HCT116 (cell line): ENCODE data around the gene ABHD4. TPM values are rescaled to one million over a fixed set of nuclear protein-coding genes. Genes with fewer than 3 reads are reported as not detected.

ENCODE experiments used
- ATAC-seq: fragments of 200-7000 bp; cut with Tn5 transposase; 2 replicates; pipeline ENCODE4 v1.9.1; 2020; ENCODE audit warnings: mild to moderate bottlenecking, moderate library complexity
- BruUV-seq: library from RNA; stranded (reverse); fragments of 400-500 nt; replicated peaks from 2 replicates; lab custom pipeline; 2021; lab: Mats Ljungman, UMichigan
- CTCF ChIA-PET: fragments of 300-600 bp; sonication (Branson Sonifier 250); formaldehyde crosslinking; loops from one replicate; lab custom pipeline; 2021; ENCODE audit warnings: antibody characterized with exemption; lab: Charles Lee
- POLR2A ChIA-PET: fragments of 300-600, 350-600 bp; sonication (Branson Sonifier 250); formaldehyde crosslinking; loops from one replicate; lab custom pipeline; 2021; ENCODE audit warnings: antibody characterized with exemption; lab: Charles Lee
- RAD21 ChIA-PET, 2 experiments: fragments of 300-600 bp; sonication (Branson Sonifier 250); formaldehyde crosslinking; loops; one replicate each; lab custom pipeline; 2023; ENCODE audit warnings: low total read pairs in 2 of 2; ENCODE audit not compliant: uncharacterized antibody in 2 of 2, unreplicated experiment in 2 of 2, low non-redundant PET in 1 of 2; lab: Charles Lee
- DNase-seq: peaks from one replicate; pipeline ENCODE4 v3.0.0-alpha.2; 2010; ENCODE audit warnings: low read depth, low spot score
- H2AFZ ChIP-seq: fragments of 200-600 bp; shearing (Covaris generic), sonication (generic); 2 replicates; pipeline ENCODE4 v1.6.1; 2017; ENCODE audit warnings: low read depth, mixed run types, mixed read lengths, antibody characterized with exemption, low read length; ENCODE audit not compliant: poor library complexity, severe bottlenecking
- H3K27ac ChIP-seq: 2 replicates; pipeline ENCODE4 v1.5.1; 2012; ENCODE audit warnings: low read depth, low read length
- H3K27me3 ChIP-seq: fragments of 200-600 bp; sonication (generic); 2 replicates; pipeline ENCODE4 v1.6.1; 2016; ENCODE audit warnings: mixed run types, low read length, mixed read lengths; ENCODE audit not compliant: insufficient read depth
- H3K36me3 ChIP-seq, 2 experiments: fragments of 200-500 bp in 1 of 2; fragments of 200-600 bp in 1 of 2; sonication (Bioruptor generic) in 1 of 2; sonication (generic) in 1 of 2; 2 replicates each; pipeline versions ENCODE4 v1.5.1 to v1.6.1; 2014 to 2016; ENCODE audit warnings: low read length in 2 of 2, inconsistent platforms in 1 of 2, mixed read lengths in 1 of 2, mixed run types in 1 of 2; ENCODE audit not compliant: insufficient read depth in 2 of 2, control insufficient read depth in 1 of 2
- H3K4me1 ChIP-seq, 2 experiments: fragments of 200-600 bp in 1 of 2; sonication (generic) in 1 of 2; 2 replicates each; pipeline versions ENCODE4 v1.5.1 to v1.6.1; 2012 to 2017; ENCODE audit warnings: low read length in 2 of 2, inconsistent platforms in 1 of 2, mild to moderate bottlenecking in 1 of 2, mixed read lengths in 1 of 2, mixed run types in 1 of 2, moderate library complexity in 1 of 2; ENCODE audit not compliant: insufficient read depth in 2 of 2, control insufficient read depth in 1 of 2
- H3K4me2 ChIP-seq: fragments of 200-600 bp; sonication (generic); 2 replicates; pipeline ENCODE4 v1.6.1; 2017; ENCODE audit warnings: mixed run types, low read length, mixed read lengths
- H3K4me3 ChIP-seq, 2 experiments: fragments of 200-600 bp in 1 of 2; sonication (generic) in 1 of 2; replicated peaks in 1 of 2; 2 replicates each; pipeline ENCODE4 v1.5.1; 2011 to 2016; ENCODE audit warnings: low read length in 2 of 2, control low read depth in 1 of 2, low read depth in 1 of 2, mild to moderate bottlenecking in 1 of 2, mixed read lengths in 1 of 2, mixed run types in 1 of 2
- H3K79me2 ChIP-seq: fragments of 200-600 bp; sonication (generic); 2 replicates; pipeline ENCODE4 v1.6.1; 2017; ENCODE audit warnings: mild to moderate bottlenecking, mixed run types, low read length, moderate library complexity, mixed read lengths; ENCODE audit not compliant: insufficient read depth
- H3K9ac ChIP-seq: fragments of 200-600 bp; sonication (generic); 2 replicates; pipeline ENCODE4 v1.6.1; 2016; ENCODE audit warnings: low read length, mixed read lengths
- H3K9me2 ChIP-seq: fragments of 200-600 bp; sonication (generic), shearing (Covaris generic); 2 replicates; pipeline ENCODE4 v1.6.1; 2017; ENCODE audit warnings: mixed run types, mild to moderate bottlenecking, moderate library complexity; ENCODE audit not compliant: insufficient read depth
- H3K9me3 ChIP-seq, 2 experiments: fragments of 200-500 bp in 1 of 2; fragments of 200-600 bp in 1 of 2; sonication (Bioruptor generic) in 1 of 2; sonication (generic) in 1 of 2; 2 replicates each; pipeline ENCODE4 v1.6.1; 2014 to 2017; ENCODE audit warnings: low read length in 2 of 2, mixed read lengths in 2 of 2, inconsistent platforms in 1 of 2, low read depth in 1 of 2, mild to moderate bottlenecking in 1 of 2, mixed run types in 1 of 2, moderate library complexity in 1 of 2; ENCODE audit not compliant: control insufficient read depth in 1 of 2, insufficient read depth in 1 of 2
- H4K20me1 ChIP-seq: fragments of 200-600 bp; sonication (generic), shearing (Covaris generic); 2 replicates; pipeline ENCODE4 v1.6.1; 2017; ENCODE audit warnings: mixed run types, mild to moderate bottlenecking, moderate library complexity; ENCODE audit not compliant: insufficient read depth
- EZH2phosphoT487 ChIP-seq: fragments of 200-600 bp; IDR thresholded peaks from 2 replicates; pipeline ENCODE4 v1.6.1; 2018; ENCODE audit warnings: antibody characterized with exemption, borderline replicate concordance
- FOSL1 ChIP-seq: IDR thresholded peaks from 2 replicates; pipeline ENCODE4 v1.6.1; 2012; ENCODE audit warnings: low read depth
- JUND ChIP-seq: IDR thresholded peaks from 2 replicates; pipeline ENCODE4 v1.6.1; 2012
- MAX ChIP-seq: IDR thresholded peaks from 2 replicates; pipeline ENCODE4 v1.6.1; 2012
- POLR2AphosphoS5 ChIP-seq: IDR thresholded peaks from 2 replicates; pipeline ENCODE4 v1.6.1; 2011; ENCODE audit warnings: mild to moderate bottlenecking, low read depth, low read length, moderate library complexity
- RAD21 ChIP-seq: IDR thresholded peaks from 2 replicates; pipeline ENCODE4 v1.6.1; 2012; ENCODE audit warnings: low read depth, mild to moderate bottlenecking
- SP1 ChIP-seq: IDR thresholded peaks from 2 replicates; pipeline ENCODE4 v1.6.1; 2012; ENCODE audit warnings: low read depth
- TCF7L2 ChIP-seq: IDR thresholded peaks from 2 replicates; pipeline ENCODE4 v1.7.0; 2011; ENCODE audit warnings: borderline replicate concordance, inconsistent platforms; ENCODE audit not compliant: insufficient read depth, insufficient read length; ENCODE audit errors: extremely low read depth
- YY1 ChIP-seq: IDR thresholded peaks from 2 replicates; pipeline ENCODE4 v1.6.1; 2011; ENCODE audit warnings: low read length, low read depth, moderate library complexity, mild to moderate bottlenecking; ENCODE audit not compliant: insufficient replicate concordance; ENCODE audit errors: extremely low read depth
- ZFX ChIP-seq: fragments of 450-650 bp; IDR thresholded peaks from 2 replicates; pipeline ENCODE4 v1.6.1; 2017
- ZNF274 ChIP-seq: fragments of 200-500 bp; sonication (Bioruptor generic); IDR thresholded peaks from 2 replicates; pipeline ENCODE4 v1.6.1; 2014; ENCODE audit warnings: mild to moderate bottlenecking, low read depth, low read length, inconsistent platforms
- intact Hi-C: fragments of 100-400 bp; cut with micrococcal nuclease; formaldehyde crosslinking; loops from 2 replicates; pipeline ENCODE4 v1.10.0; 2022
- total RNA-seq: library from RNA; stranded (reverse); gene quantifications from one replicate; pipeline ENCODE4 v1.2.1, GENCODE V29; 2021; ENCODE audit not compliant: unreplicated experiment
- TF ChIP-seq, protein P1 (sequence below), 3 experiments: fragments of 200-600 bp in 1 of 3; sonication (generic) in 1 of 3; IDR thresholded peaks in 2 of 3; conservative IDR thresholded peaks in 1 of 3; 2 replicates each; pipeline ENCODE4 v1.5.1; 2012 to 2017; ENCODE audit warnings: low read depth in 2 of 3, low read length in 2 of 3, antibody characterized with exemption in 1 of 3, borderline replicate concordance in 1 of 3, control low read depth in 1 of 3, mild to moderate bottlenecking in 1 of 3, mixed read lengths in 1 of 3, mixed run types in 1 of 3, moderate library complexity in 1 of 3; ENCODE audit not compliant: insufficient read depth in 1 of 3

The ABHD4 gene
- total RNA-seq, 1 experiment from 2014 or later: 9.4 TPM

DNA sequence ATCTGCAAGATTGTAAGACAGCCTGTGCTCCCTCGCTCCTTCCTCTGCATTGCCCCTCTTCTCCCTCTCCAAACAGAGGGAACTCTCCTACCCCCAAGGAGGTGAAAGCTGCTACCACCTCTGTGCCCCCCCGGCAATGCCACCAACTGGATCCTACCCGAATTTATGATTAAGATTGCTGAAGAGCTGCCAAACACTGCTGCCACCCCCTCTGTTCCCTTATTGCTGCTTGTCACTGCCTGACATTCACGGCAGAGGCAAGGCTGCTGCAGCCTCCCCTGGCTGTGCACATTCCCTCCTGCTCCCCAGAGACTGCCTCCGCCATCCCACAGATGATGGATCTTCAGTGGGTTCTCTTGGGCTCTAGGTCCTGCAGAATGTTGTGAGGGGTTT is 46.5 kb upstream of the ABHD4 start:
- ChIA-PET RAD21 (no interaction called here), CTCF (interaction anchor here (0.8 kb wide), 1 partner anchor 8 kb away, joined by 3 read pairs; no protein-coding TSS in a partner anchor), POLR2A (no interaction called here)
- H2AFZ ChIP-seq: no peak overlapping the region
- H3K27me3 ChIP-seq: no peaks in the 10 kb centered on the region
- TF ChIP-seq EZH2phosphoT487: no peak
- TF ChIP-seq SP1: no peak
- no peak overlapping the region for H3K4me2 ChIP-seq
- BruUV-seq: no TSS peak
- H3K4me3 ChIP-seq: no peak overlapping the region
- no peaks in the 10 kb centered on the region for H4K20me1 ChIP-seq
- H3K36me3 ChIP-seq: no peaks in the 10 kb centered on the region
- DNase-seq: no peak
- no peak overlapping the region for H3K9ac ChIP-seq
- intact Hi-C loops: no loop called here
- no peaks in the 10 kb centered on the region for H3K79me2 ChIP-seq
- no peak for ATAC-seq
- H3K9me2 ChIP-seq: no peaks in the 10 kb centered on the region
- no peaks in the 10 kb centered on the region for H3K9me3 ChIP-seq
- H3K27ac ChIP-seq: no peak overlapping the region
- H3K4me1 ChIP-seq: peaks cover 0 to 3% of the 10 kb centered on the region in 2 experiments; a peak in 1 of 4 replicates

DNA sequence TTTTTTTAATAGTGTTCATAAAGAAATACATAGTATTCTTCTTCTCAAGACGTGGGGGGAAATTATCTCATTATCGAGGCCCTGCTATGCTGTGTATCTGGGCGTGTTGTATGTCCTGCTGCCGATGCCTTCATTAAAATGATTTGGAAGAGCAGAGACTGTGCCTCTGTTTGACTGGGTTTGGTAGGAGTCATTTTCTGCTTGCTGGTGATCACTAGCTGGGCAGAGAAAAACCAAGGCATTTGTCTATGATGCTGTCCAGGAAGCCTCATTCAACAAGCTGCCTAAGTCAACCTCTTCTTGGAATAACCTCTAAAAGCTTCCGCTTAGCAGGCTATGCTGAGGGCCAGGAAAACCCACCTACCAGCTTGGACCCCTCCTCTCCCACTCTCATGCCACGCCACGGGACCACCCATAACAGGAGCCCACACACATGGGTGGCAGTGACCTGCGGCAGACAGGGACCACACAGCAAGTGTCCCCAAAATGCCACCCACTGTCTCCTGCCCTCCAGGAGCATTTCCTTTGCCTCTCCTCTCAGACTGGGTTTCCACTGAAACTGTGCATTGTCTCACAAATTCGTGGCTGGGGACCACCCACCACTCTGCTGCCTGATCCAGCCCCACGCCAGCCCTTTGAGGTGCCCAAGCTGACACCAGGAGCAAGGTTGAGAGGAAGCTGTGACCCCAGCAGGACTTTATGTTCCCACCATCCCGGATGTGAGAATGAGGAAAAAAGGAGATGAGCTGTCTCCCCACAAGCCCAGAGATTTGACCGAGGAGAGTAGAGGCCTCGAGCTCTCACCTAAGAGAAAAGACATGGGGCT is 45.9 kb upstream of the ABHD4 start:
- Histone ChIP-seq H3K27me3 (no peaks in the 10 kb centered on the region), H3K9me3 (no peaks in the 10 kb centered on the region), H3K27ac (no peak overlapping the region), H3K36me3 (no peaks in the 10 kb centered on the region), H3K9me2 (no peaks in the 10 kb centered on the region), H4K20me1 (no peaks in the 10 kb centered on the region), H3K4me2 (no peak overlapping the region), H3K79me2 (no peaks in the 10 kb centered on the region), H2AFZ (no peak overlapping the region), H3K4me1 (peaks cover under 1 to 9% of the 10 kb centered on the region in 2 experiments; a peak in 2 of 4 replicates), H3K4me3 (no peak overlapping the region), H3K9ac (no peak overlapping the region)
- intact Hi-C loops: no loop called here
- POLR2A ChIA-PET: no interaction called here
- no TSS peak for BruUV-seq
- TF ChIP-seq, protein P1, sequence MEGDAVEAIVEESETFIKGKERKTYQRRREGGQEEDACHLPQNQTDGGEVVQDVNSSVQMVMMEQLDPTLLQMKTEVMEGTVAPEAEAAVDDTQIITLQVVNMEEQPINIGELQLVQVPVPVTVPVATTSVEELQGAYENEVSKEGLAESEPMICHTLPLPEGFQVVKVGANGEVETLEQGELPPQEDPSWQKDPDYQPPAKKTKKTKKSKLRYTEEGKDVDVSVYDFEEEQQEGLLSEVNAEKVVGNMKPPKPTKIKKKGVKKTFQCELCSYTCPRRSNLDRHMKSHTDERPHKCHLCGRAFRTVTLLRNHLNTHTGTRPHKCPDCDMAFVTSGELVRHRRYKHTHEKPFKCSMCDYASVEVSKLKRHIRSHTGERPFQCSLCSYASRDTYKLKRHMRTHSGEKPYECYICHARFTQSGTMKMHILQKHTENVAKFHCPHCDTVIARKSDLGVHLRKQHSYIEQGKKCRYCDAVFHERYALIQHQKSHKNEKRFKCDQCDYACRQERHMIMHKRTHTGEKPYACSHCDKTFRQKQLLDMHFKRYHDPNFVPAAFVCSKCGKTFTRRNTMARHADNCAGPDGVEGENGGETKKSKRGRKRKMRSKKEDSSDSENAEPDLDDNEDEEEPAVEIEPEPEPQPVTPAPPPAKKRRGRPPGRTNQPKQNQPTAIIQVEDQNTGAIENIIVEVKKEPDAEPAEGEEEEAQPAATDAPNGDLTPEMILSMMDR (IDR thresholded peaks at IDR 0.05 in 2 of 3, conservative IDR thresholded peaks at IDR 0.05 in 1 of 3; ENCODE audit: borderline replicate concordance in 1 of 3, insufficient read depth in 1 of 3, low read depth in 2 of 3, low read length in 2 of 3): no peak
- no peak for TF ChIP-seq MAX
- TF ChIP-seq YY1: no peak
- no peak for TF ChIP-seq RAD21
- no peak for TF ChIP-seq SP1
- no peak for TF ChIP-seq TCF7L2
- no peak for TF ChIP-seq JUND
- TF ChIP-seq FOSL1: no peak
- TF ChIP-seq ZFX: no peak
- no peak for TF ChIP-seq ZNF274
- TF ChIP-seq POLR2AphosphoS5: no peak
- RAD21 ChIA-PET: no interaction called here
- CTCF ChIA-PET: no interaction called here
- ATAC-seq: no peak
- no peak for DNase-seq
